ENCODE measurements around the gene BTBD8.

Gene BTBD8

GRCh38 chr1:92217721-92218120 lies 137.6 kb downstream of the BTBD8 start, which contains the start of gene C1orf146:
Gene C1orf146 (plus strand): TSS chr1:92217915. CDS start chr1:92231421, 13,506 bp downstream.
- Histone ChIP-seq H3K4me3 (ENCODE audit: low read depth in 1 of 2, low read length in 1 of 2) (no peak within 1 kb of the TSS), H3K9me3 (no peaks in the 10 kb centered on the region), H3K4me1 (ENCODE audit: control insufficient read depth in 1 of 2, insufficient read depth in 1 of 2, low read depth in 1 of 2, low read length in 1 of 2) (no peaks in the 10 kb centered on the region), H3K27ac (no peak within 1 kb of the TSS), H3K27me3 (no peaks in the 10 kb centered on the region), H3K36me3 (no peaks in the 10 kb centered on the region)
- no peak for TF ChIP-seq CTCF (IDR thresholded peaks at IDR 0.05)

- Histone ChIP-seq H3K36me3 (no peaks in the 10 kb centered on the region), H3K4me3 (ENCODE audit: low read depth in 1 of 2, low read length in 1 of 2) (no peak overlapping the region), H3K27ac (no peak overlapping the region), H3K9me3 (no peaks in the 10 kb centered on the region), H3K27me3 (no peaks in the 10 kb centered on the region), H3K4me1 (ENCODE audit: control insufficient read depth in 1 of 2, insufficient read depth in 1 of 2, low read depth in 1 of 2, low read length in 1 of 2) (no peaks in the 10 kb centered on the region)
- no peak for TF ChIP-seq CTCF (IDR thresholded peaks at IDR 0.05)
Observed at GRCh38 chr1:92218559-92218958, 138.4 kb downstream of the BTBD8 start.

GRCh38 chr1:92219028-92219427 lies 138.9 kb downstream of the BTBD8 start:
- Histone ChIP-seq H3K4me3 (ENCODE audit: low read depth in 1 of 2, low read length in 1 of 2) (no peak overlapping the region), H3K27ac (no peak overlapping the region), H3K27me3 (no peaks in the 10 kb centered on the region), H3K36me3 (no peaks in the 10 kb centered on the region), H3K4me1 (ENCODE audit: control insufficient read depth in 1 of 2, insufficient read depth in 1 of 2, low read depth in 1 of 2, low read length in 1 of 2) (no peaks in the 10 kb centered on the region), H3K9me3 (no peaks in the 10 kb centered on the region)
- TF ChIP-seq CTCF (IDR thresholded peaks at IDR 0.05) = no peak

- no peaks in the 10 kb centered on the region for H3K4me1 ChIP-seq (ENCODE audit: control insufficient read depth in 1 of 2, insufficient read depth in 1 of 2, low read depth in 1 of 2, low read length in 1 of 2)
- no peaks in the 10 kb centered on the region for H3K9me3 ChIP-seq
- TF ChIP-seq CTCF (IDR thresholded peaks at IDR 0.05) = no peak
- H3K36me3 ChIP-seq = no peaks in the 10 kb centered on the region
- H3K27me3 ChIP-seq = no peaks in the 10 kb centered on the region
- no peak overlapping the region for H3K27ac ChIP-seq
- no peak overlapping the region for H3K4me3 ChIP-seq (ENCODE audit: low read depth in 1 of 2, low read length in 1 of 2)
Observed at GRCh38 chr1:92228401-92228800, 148.3 kb downstream of the BTBD8 start.

GRCh38 chr1:92230736-92231135 lies 150.6 kb downstream of the BTBD8 start:
- Histone ChIP-seq H3K36me3 (no peaks in the 10 kb centered on the region), H3K27ac (no peak overlapping the region)
- TF ChIP-seq CTCF (IDR thresholded peaks at IDR 0.05) = no peak

More at GRCh38 chr1:92230736-92231135, 150.6 kb downstream of the BTBD8 start:
- Histone ChIP-seq H3K4me3 (ENCODE audit: low read depth in 1 of 2, low read length in 1 of 2) (no peak overlapping the region), H3K4me1 (ENCODE audit: control insufficient read depth in 1 of 2, insufficient read depth in 1 of 2, low read depth in 1 of 2, low read length in 1 of 2) (no peaks in the 10 kb centered on the region), H3K27me3 (no peaks in the 10 kb centered on the region), H3K9me3 (no peaks in the 10 kb centered on the region)

Data from neutrophil (primary cell).